OCI-LY3 (cell line): ENCODE data around the gene METTL6.

ENCODE experiments used
- CTCF ChIP-seq: fragments of 200-600, 300-600 bp; sonication (generic); IDR thresholded peaks from 2 replicates; pipeline ENCODE4 v1.5.1; 2014; ENCODE audit warnings: antibody characterized with exemption, low read length, low read depth
- EZH2phosphoT487 ChIP-seq: fragments of 200-600 bp; shearing (Covaris generic); IDR thresholded peaks from 2 replicates; pipeline ENCODE4 v1.6.1; 2018; ENCODE audit warnings: antibody characterized with exemption, mixed run types, low read depth

GRCh38 chr3:15428539-15428938, 1.2 kb upstream of the METTL6 start:
- TF ChIP-seq CTCF = no peak
- TF ChIP-seq EZH2phosphoT487 = no peak
